ENCODE measurements around the gene BCAS1. TPM values are rescaled to one million over a fixed set of nuclear protein-coding genes. Genes with fewer than 3 reads are reported as not detected.

BCAS1 gene
- total and polyA plus RNA-seq, 2 donors (not counting 3 experiments of a cell fraction or from before 2014, with no cell fraction given) = not detected

GRCh38 chr20:53918020-53918311, 152.4 kb downstream of the BCAS1 start:
- no peak overlapping the region for H3K4me2 ChIP-seq (ENCODE audit: insufficient read depth, low read length)
- peak overlapping the region; percentile 82 for H3K27ac ChIP-seq (ENCODE audit: insufficient read depth, low read depth, low read length)

GRCh38 chr20:53917145-53918019, 153.0 kb downstream of the BCAS1 start:
- CTCF ChIA-PET = interaction anchor here (0.7 to 6.3 kb wide), 11 partner anchors 10 to 339 kb away, joined by 3 to 98 read pairs (median 27); no protein-coding TSS in a partner anchor
- Histone ChIP-seq H3K79me2 (ENCODE audit: control insufficient read depth, insufficient read depth, low read length) (no peaks in the 10 kb centered on the region), H3K4me3 (replicated peaks in 1 of 3; ENCODE audit: insufficient read depth in 1 of 3, low read depth in 1 of 3, low read length in 3 of 3) (no peak overlapping the region), H3K9me3 (replicated peaks; ENCODE audit: control insufficient read depth, insufficient read depth, low read length) (no peaks in the 10 kb centered on the region), H3K4me2 (ENCODE audit: insufficient read depth, low read length) (peak overlapping the region; percentile 6), H3K9me1 (replicated peaks; ENCODE audit: control insufficient read depth, extremely low read depth, insufficient read depth, low read length) (no peaks in the 10 kb centered on the region), H3K4me1 (ENCODE audit: control insufficient read depth, extremely low read depth, insufficient read depth, low read length) (peaks cover 30% of the 10 kb centered on the region), H2AFZ (ENCODE audit: low read depth, low read length) (peak overlapping the region; percentile 66), H4K20me1 (replicated peaks; ENCODE audit: control insufficient read depth, extremely low read depth, insufficient read depth, low read length) (no peaks in the 10 kb centered on the region), H3K9ac (replicated peaks; ENCODE audit: extremely low read depth, insufficient read depth, low read length) (peak overlapping the region; percentile 40), H3K27ac (ENCODE audit: insufficient read depth, low read depth, low read length) (peak overlapping the region; percentile 82), H3K27me3 (ENCODE audit: control insufficient read depth in 2 of 2, insufficient read depth in 2 of 2, low read length in 2 of 2) (no peaks in the 10 kb centered on the region), H3K36me3 (ENCODE audit: control insufficient read depth in 2 of 2, extremely low read depth in 1 of 2, insufficient read depth in 2 of 2, low read length in 2 of 2) (no peaks in the 10 kb centered on the region)
- POLR2A ChIA-PET = interaction anchor here (0.8 to 1.6 kb wide), 2 partner anchors 17 to 18 kb away, joined by 3 to 4 read pairs; no protein-coding TSS in a partner anchor
- TF ChIP-seq JUN (IDR thresholded peaks at IDR 0.05; ENCODE audit: borderline replicate concordance, insufficient read depth, insufficient read length, low read depth) (no peak), POLR2AphosphoS5 (IDR thresholded peaks at IDR 0.05; ENCODE audit: insufficient read depth, low read depth, low read length) (no peak), GATA2 (IDR thresholded peaks at IDR 0.05; ENCODE audit: insufficient read depth, insufficient read length, low read depth, low read length) (no peak), FOS (IDR thresholded peaks at IDR 0.05; ENCODE audit: borderline replicate concordance, insufficient read depth, low read length) (no peak), MAX (IDR thresholded peaks at IDR 0.05; ENCODE audit: insufficient read depth, insufficient read length) (no peak), POLR2A (IDR thresholded peaks at IDR 0.05; ENCODE audit: low read depth, low read length) (no peak), EZH2 (IDR thresholded peaks at IDR 0.05; ENCODE audit: borderline replicate concordance, low read depth, low read length, severe bottlenecking) (no peak), MYC (IDR thresholded peaks at IDR 0.05; ENCODE audit: low read depth, low read length) (no peak), CTCF (IDR thresholded peaks at IDR 0.05; ENCODE audit: extremely low read depth in 1 of 2, insufficient read depth in 1 of 2, low read depth in 1 of 2, low read length in 2 of 2) (no peak)
- FAIRE-seq (peak; percentile 66), DNase-seq (ENCODE audit: low read depth, low spot score) (peak; percentile 70)
- dilution Hi-C loops (cut with MboI; ENCODE audit: extremely low pct_ligation_motif_present, low sequenced_read_pairs) = no loop called here
- TSS peak; percentile 58 for BruUV-seq (replicated peaks)
- intact Hi-C loops (cut with micrococcal nuclease) = loop anchor here (1.0 to 2.0 kb wide), 2 partner anchors 9 to 275 kb away; no protein-coding TSS in a partner anchor

More at GRCh38 chr20:53918020-53918311, 152.4 kb downstream of the BCAS1 start:
- DNase-seq (ENCODE audit: low read depth, low spot score) (no peak), FAIRE-seq (no peak)
- intact Hi-C loops (cut with micrococcal nuclease) = no loop called here
- Histone ChIP-seq H3K79me2 (ENCODE audit: control insufficient read depth, insufficient read depth, low read length) (no peaks in the 10 kb centered on the region), H2AFZ (ENCODE audit: low read depth, low read length) (peak overlapping the region; percentile 66), H3K9me1 (replicated peaks; ENCODE audit: control insufficient read depth, extremely low read depth, insufficient read depth, low read length) (no peaks in the 10 kb centered on the region), H3K36me3 (ENCODE audit: control insufficient read depth in 2 of 2, extremely low read depth in 1 of 2, insufficient read depth in 2 of 2, low read length in 2 of 2) (no peaks in the 10 kb centered on the region), H3K27me3 (ENCODE audit: control insufficient read depth in 2 of 2, insufficient read depth in 2 of 2, low read length in 2 of 2) (no peaks in the 10 kb centered on the region), H3K9ac (replicated peaks; ENCODE audit: extremely low read depth, insufficient read depth, low read length) (no peak overlapping the region), H4K20me1 (replicated peaks; ENCODE audit: control insufficient read depth, extremely low read depth, insufficient read depth, low read length) (no peaks in the 10 kb centered on the region), H3K4me3 (replicated peaks in 1 of 3; ENCODE audit: insufficient read depth in 1 of 3, low read depth in 1 of 3, low read length in 3 of 3) (no peak overlapping the region), H3K4me1 (ENCODE audit: control insufficient read depth, extremely low read depth, insufficient read depth, low read length) (peaks cover 30% of the 10 kb centered on the region), H3K9me3 (replicated peaks; ENCODE audit: control insufficient read depth, insufficient read depth, low read length) (no peaks in the 10 kb centered on the region)
- dilution Hi-C loops (cut with MboI; ENCODE audit: extremely low pct_ligation_motif_present, low sequenced_read_pairs) = no loop called here
- BruUV-seq (replicated peaks) = no TSS peak
- POLR2A ChIA-PET = no interaction called here
- TF ChIP-seq JUN (IDR thresholded peaks at IDR 0.05; ENCODE audit: borderline replicate concordance, insufficient read depth, insufficient read length, low read depth) = no peak
- TF ChIP-seq POLR2AphosphoS5 (IDR thresholded peaks at IDR 0.05; ENCODE audit: insufficient read depth, low read depth, low read length) = no peak
- TF ChIP-seq MYC (IDR thresholded peaks at IDR 0.05; ENCODE audit: low read depth, low read length) = no peak
- no peak for TF ChIP-seq FOS (IDR thresholded peaks at IDR 0.05; ENCODE audit: borderline replicate concordance, insufficient read depth, low read length)
- no peak for TF ChIP-seq POLR2A (IDR thresholded peaks at IDR 0.05; ENCODE audit: low read depth, low read length)
- no peak for TF ChIP-seq MAX (IDR thresholded peaks at IDR 0.05; ENCODE audit: insufficient read depth, insufficient read length)
- CTCF ChIA-PET = interaction anchor here (0.7 to 6.3 kb wide), 6 partner anchors 9 to 340 kb away, joined by 4 to 98 read pairs (median 28); no protein-coding TSS in a partner anchor
